HG03521 (cell line): ENCODE measurements around the gene CRELD2.

Experiments
- ATAC-seq: cut with Tn5 transposase; IDR thresholded peaks from one replicate; pipeline ENCODE4 v1.9.1; 2021; ENCODE audit warnings: mild to moderate bottlenecking, moderate library complexity; ENCODE audit not compliant: unreplicated experiment

The CRELD2 gene

DNA sequence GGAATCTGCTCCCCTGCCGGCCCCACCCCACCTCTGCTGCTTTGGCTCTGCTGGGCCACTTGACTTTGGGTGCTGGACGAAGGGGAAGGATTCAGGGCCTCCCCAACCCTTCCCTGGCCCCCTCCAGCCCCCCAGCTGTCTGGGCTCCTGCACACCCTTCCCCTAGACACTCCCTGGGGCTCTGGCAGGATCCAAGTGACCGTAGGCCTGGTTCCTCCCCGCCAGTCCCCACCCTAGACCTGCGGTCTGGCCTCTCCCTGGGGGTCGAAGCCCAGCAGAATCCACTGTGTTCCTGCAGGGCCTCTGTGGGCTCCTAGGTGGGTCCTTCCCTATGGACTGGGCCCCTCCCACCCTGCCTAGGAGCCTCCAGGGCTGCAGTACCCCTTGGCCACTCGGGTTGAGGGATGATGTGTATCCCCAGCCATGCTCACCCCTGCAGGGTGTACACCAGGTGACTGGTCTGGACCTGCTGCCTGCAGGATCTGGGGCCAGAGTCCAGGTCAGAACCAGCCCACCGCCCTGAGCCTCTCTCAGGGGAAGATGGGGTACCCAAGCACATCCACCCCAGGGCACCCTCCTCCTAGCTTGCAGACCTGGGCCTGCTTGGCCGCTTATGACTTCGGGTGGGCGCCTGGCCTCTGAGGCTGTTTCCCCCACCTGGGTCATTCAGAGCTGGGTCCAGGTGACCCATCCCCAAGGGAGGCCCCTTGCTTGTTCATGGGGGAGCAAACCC, 47.8 kb downstream of the CRELD2 start:
- ATAC-seq = no peak

DNA sequence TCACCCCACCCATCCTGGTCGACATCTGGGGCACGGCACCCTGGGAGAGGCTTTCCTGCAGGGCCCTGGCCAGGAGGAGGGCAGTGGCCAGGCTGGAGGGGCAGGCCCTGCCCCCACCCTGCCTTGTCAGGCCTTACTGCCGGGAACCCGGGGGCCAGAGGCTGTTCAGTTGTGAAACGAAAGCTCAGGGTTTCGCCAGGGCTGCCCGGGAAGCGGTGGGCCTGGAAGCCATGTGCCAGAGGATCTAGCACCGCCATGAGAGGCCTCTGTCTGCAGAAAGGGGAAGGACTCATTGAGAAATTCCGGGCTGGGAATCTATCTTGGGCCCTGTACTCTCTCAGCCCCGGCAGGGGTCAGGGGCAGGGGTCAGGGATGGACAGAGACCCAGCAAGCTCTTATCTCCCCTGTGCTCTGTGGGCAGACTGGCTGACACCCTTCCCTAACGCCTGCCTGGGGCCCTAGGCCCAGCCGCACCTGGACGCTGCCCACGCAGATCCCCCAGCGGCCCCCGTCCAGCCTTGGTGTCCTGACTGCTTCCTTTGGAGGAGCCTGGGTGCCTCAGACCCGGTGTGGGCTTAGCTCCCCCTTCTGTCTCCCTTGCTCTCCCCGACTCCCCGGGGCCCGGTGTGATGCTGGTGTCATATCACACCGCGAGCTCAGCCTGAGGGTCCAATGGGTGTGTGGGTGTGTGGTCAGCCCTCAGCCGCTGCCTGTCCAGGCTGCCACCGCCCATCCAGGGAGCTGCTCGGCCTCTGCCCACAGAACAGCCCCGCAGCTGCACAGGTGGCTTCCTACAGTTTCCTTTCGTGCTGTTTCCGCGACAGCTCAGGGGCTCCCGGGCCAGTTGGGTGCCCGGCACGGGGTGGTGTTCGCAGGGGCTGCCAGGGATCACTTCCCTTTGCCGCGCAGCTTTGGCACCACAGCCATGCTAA, 48.6 kb downstream of the CRELD2 start:
- no peak for ATAC-seq

DNA sequence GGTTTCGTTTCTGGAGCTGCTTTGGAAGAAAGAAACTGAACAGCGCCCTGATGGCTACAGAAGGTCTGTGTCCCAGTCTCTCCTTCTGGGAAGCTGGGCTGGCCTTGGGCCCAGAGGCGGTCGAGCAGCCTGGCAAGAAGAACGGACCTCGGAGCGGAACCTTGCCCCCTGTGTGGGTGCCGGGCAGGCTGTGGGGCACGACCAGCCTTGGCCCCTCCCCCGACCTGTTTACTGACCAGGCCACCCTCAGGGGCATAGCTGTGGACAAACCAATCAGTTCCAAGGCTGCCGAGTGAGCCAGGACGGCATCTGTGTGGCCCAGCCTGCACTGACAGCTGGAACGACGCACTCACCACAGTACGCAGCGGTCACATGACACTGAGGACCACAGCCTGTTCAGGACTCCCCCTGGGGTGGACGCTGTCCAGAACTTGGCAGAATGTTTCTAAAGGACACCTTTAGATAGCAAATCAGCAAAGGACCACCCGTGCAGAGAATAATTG, 49.3 kb downstream of the CRELD2 start:
- ATAC-seq = no peak

DNA sequence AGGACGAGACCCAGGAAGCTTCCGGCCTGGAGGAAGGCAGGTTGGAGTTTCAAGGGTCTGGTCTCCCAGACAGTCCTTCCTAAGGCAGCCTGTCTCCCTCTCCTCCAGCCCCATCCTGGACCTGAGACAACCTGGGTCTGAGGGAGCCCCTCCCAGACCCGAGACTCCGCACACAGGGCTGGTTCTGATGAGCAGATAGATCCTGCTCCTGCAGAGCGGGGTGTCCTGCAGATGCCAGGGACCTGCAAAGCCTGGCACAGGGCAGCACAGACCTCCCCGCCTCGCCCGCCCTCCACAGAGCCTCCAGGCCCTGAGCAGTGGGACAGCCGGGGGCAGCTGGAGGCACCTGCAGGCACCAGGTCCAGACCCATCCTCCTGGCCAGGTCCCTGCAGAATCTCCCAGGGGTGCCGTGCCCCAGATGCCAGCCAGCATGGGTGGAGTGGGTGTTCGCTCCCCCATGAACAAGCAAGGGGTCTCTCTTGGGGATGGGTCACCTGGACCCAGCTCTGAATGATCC, 49.9 kb downstream of the CRELD2 start:
- no peak for ATAC-seq

DNA sequence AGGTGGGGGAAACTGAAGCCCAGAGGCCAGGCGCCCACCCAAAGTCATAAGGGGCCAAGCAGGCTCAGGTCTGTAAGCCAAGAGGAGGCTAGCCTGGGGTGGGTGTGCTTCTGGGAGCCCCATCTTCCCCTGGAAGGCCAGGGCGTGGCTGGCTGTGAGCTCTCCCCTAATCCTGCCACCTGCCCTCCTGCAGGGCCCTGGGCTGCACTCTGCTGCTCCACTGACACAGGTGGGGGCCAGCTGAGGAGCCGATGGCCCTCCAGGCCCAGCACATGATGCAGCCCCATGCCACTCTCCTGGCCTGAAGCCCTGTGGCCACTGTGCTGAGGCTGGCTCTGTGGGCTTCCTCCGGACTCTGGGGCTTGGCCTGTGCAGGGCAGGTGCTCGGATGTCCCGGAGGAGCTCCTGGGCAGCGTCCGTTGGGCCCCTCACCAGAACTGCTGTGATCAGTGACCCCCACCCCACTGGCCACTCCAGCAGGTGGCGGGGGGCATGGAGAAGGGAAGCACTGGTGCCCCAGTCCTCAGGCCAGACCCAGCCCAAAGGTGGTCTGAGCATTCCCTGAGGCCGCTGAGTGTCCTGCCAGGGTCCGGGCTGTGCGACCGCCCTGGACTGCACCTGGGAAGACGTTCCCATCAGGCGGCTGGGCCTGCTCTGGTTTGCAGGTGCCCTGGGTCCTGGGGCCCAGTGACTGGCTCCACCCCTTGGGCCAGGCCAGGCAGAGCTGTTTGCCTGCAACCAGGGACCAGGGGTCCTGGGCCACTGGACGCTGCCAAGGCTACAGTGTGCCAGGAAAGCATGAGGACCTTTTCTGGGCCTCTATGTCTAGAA, 50.6 kb downstream of the CRELD2 start:
- ATAC-seq = no peak

DNA sequence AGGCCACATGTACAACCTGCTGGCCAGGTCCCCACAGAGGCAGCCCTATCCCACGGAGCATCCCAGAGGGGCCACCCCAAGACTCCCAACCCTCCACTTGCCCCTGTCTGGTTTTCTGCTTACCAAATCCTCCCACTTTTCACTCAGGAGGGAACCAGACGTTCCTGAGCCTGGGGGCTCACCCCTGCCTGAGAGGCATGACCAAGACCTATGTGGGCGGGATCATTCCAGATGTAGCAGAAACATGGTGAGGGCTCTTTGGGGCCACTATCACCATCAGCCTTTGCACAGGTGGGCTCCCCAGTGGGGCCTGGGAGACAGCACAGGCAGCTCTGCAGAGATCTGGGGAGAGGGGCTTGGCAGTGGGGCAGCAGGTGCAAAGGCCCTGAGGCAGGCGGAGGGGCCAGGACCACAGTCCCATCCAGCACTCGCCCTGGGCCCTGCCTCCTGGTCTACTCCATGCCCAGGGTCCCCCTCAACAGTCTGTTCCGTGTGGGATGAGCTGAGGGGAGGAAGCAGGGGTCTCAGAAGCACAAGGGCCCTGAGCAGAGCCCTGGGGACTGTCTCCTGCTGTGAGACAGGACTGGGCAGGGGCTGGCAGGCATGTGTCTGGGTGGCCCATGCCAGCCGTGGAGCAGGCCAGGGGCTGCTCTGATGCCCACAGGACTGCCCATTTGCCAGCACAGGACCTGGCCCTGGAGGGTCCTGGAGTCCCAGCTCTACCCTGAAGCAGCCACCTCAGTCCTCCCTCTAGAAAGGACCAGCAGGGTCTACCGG, 51.5 kb downstream of the CRELD2 start:
- ATAC-seq = no peak

DNA sequence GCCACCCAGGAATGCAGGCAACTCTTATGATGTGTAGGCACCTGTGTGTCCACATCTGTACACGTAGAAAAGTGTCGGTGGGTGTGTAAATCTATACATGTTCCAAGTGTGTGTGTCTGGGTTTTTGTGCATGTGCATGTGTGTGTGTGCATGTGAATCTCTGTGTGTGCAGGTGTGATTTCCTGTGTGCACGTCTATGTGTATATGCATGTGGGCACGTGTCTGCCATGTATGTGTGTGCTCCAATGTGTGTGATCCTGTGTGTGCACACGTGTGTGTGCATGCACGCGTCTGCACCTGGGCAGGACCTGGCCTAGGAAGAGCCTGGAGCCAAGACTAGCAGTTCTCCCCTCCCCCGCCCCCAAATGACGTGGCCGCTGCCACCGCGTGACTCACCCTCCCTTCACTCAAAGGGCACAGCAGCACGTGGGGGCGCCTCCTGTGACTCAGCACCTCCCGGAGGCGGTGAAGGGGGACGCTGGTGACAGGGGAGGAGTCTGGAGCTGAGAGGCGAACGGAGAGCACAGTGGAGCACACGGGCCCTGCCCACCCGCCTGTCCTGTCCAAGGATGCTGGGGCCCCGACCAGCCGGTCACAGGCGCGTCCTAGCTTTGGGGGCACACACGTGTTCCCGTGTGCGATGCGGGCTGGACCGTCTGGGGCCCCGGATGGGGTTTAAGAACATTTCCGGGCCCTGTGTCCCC, 52.2 kb downstream of the CRELD2 start:
- peak; percentile 53 for ATAC-seq

DNA sequence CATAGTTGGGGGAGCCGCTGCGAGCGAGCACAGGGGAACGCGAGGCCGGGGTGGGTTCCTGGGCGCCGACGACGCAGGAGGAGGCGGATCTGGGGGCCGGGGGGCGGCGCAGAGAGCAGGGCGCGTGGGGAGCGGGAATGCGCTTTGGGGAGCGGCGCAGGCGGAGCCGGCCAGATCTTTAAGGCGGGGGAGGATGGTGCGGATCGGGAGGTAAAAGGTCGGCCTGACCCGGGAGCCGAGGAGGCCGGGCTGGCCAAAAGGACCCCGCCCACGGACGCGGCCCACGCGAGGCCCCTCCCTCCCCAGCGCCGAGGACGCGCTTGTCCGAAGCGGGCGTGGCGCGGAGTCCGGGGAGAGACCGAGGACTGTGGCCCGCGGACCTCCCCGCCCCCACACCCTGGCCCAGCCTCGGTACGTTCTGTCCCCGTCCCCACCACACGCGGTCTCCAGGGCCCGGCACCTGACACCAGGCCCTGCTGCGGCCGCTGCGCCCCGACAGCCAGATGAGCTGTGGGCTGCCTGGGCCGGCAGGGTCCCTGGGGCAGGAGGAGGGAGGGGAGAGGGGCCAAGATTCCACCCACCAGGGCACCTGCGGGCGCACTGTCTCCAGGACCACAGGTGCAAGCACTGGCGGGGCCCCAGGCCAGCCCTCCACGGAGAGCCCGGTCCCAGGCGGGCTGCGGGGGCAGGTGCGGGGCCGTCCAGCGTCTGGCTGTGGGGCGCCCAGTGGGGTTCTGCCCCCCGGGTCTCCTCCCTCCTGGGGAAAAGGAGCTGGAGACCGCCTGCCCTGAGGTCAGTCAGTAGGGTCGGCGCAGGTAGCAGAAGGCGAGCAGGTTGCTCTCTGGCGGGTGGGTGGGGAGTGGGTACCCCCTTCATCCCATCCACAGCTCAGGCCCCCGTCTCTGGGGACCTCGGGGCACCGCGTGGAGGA, 53.1 kb downstream of the CRELD2 start:
- ATAC-seq = peak; percentile 23

DNA sequence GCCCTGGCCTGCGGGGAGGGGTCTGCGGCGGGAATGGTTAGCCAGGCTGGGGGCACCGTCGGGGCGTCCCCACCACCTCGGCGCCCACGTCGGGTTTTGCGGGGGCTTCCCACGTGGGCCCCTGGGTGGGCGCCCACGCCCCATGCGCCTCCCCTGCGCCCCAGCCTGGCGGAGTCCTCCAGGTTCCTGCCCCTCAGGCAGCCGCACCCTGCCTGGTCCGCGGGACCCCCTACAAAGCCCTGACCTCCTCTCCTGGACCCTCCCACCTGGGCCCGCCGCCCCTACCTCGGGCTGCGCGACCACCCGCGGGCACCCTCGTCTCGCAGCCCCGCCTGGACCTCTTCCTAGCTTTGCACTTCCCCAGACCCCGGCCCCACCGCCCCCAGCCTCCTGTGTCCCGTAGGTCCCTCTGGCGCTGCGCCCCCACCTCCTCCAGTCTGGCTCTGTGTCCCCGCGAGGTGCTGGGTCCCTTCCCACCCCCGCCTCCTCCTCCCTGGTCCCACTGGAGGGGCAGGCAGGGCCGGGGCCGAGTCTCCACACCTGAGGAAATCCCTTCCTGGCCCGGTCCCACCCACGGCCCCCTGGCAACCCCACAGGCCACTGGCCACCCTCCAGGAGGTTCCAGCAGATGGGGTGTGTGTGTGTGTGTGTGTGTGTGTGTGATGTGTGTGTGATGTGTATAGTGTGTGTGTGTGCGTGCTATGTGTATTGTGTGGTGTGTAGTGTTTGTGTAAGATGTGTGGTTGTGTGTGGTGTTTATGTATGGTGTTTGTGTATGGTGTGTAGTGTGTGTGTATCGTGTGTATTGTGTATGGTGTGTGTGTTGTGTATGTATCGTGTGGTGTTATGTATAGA, 54.0 kb downstream of the CRELD2 start:
- no peak for ATAC-seq

DNA sequence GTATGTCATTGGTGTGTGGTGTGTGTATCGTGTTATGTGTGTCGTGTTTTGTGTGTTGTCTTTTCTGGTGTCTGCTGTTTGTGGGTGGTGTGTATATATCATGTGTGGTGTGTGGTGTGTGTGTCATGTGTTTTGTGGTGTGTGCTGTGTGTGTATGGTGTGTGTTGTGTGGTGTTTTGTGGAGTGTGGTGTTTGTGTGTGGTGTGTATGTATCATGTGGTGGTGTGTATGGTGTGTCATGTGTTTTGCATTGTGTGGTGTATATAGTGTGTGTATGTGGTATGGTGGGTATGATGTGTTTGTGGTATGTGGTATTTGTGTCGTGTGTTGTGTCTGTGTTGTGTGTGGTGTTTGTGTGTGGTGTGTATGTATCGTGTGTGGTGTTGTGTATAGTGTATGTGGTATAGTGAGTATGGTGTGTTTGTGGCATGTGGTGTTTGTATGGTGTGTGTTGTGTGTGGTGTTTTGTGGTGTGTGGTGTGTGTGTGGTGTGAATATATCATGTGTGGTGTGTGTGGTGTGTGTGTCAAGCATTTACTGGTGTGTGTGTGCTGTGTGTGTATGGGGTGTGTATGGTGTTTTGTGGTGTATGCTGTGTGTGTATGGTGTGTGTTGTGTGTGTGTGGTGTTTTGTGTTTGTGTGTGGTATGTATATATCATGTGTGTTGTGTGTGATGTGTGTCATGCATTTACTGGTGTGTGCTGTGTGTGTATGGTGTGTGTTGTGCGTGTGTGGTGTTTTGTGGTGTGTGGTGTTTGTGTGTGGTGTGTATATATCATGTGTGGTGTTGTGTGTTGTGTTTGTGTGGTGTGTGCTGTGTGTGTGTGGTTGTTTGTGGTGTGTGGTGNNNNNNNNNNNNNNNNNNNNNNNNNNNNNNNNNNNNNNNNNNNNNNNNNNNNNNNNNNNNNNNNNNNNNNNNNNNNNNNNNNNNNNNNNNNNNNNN, 54.9 kb downstream of the CRELD2 start:
- ATAC-seq = no peak

DNA sequence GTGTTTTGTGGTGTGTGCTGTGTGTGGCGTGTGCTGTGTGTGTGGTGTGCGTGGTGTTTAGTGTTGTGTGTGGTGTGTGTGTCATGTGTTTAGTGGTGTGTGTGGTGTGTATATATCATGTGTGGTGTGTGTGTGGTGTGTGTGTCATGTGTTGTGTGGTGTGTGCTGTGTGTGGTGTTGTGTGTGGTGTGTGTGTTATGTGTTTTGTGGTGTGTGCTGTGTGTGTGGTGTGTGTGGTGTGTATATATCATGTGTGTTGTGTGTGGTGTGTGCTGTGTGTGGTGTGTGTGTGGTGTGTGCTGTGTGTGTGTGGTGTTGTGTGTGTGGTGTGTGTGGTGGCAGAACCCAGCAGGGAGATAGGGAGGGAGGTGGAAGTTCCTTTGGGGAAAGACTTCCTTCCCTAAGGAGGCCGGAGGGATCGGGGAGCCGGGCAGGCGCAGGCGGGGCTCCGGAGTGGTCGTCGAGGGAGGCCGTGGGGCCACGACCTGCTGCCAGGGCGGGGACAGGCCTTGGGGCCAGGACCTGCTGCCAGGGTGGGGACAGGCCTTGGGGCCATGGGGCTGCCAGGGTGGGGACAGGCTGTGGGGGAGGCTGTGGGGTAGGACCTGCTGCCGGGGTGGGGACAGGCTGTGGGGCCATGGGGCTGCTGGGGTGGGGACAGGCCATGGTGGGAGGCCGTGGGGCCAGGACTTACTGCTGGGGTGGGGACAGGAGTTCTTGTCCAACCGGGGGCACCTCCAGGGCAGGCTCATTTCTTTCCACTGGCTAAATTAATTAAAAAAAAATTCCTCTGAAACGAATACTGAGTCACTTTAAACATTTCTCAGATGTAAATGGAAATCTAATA, 57.3 kb downstream of the CRELD2 start:
- no peak for ATAC-seq

DNA sequence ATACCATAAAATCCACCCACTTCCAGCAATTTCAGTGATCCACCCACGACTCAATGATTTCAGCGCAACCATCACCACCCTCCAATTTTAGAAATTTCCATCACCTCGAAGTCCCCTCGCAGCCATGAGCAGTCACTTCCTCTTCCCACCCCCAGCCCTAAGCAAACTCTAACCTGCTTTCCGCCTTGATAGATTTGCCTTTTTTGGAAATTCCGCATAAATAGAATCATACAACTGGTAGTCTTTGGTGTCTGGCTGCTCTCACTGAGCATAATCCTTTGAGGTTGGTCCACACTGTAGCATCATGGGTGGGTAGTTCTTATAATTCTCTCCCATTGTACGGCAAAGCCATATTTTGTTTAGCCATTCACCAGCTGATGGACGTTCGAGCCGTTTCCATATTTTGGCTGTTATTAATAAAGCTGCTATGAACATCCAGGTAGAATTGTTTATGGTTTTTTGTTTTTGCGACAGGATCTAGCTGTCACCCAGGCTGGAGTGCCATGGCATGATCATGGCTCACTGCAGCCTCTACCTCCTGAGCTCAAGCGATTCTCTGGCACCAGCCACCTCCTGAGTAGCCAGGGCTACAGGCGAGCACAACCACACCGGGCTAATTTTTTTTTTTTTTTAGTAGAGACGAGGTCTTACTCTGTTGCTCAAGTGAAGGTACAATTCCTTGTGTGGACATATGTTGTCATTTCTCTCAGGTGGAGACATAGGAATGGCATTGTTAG, 58.2 kb downstream of the CRELD2 start:
- ATAC-seq = no peak
